Measurements from ENCODE around the gene GINS2.

GRCh38 chr16:85670840-85671239, 17.9 kb downstream of the GINS2 start:
- TF ChIP-seq CTCF (conservative IDR thresholded peaks at IDR 0.05; ENCODE audit: low read length): no peak
- TF ChIP-seq EZH2phosphoT487 (IDR thresholded peaks at IDR 0.05; ENCODE audit: borderline replicate concordance, low read depth, low read length): no peak

Measured in OCI-LY7 (cell line).